Neuronal stem cell (in vitro differentiated cells): ENCODE results near the gene SYT13.
A peak's percentile ranks its signal among the peaks of the same experiment; 100 is the strongest.

ENCODE experiments used
- DNase-seq: peaks from one replicate; pipeline ENCODE4 v3.0.0-alpha.2; 2013; ENCODE audit warnings: low spot score
- H2AFZ ChIP-seq: one replicate; pipeline ENCODE4 v1.6.1; 2013; ENCODE audit warnings: mild to moderate bottlenecking, low read length, inconsistent platforms
- H2AK5ac ChIP-seq: 2 replicates; pipeline ENCODE4 v1.6.1; 2013; ENCODE audit warnings: low read depth, mild to moderate bottlenecking, inconsistent platforms, low read length, moderate library complexity, mixed read lengths
- H2BK120ac ChIP-seq: 2 replicates; pipeline ENCODE4 v1.6.1; 2013; ENCODE audit warnings: low read depth, mild to moderate bottlenecking, inconsistent platforms, low read length, moderate library complexity, mixed read lengths
- H2BK12ac ChIP-seq: one replicate; pipeline ENCODE4 v1.6.1; 2013; ENCODE audit warnings: low read length, inconsistent platforms
- H2BK15ac ChIP-seq: 2 replicates; pipeline ENCODE4 v1.6.1; 2013; ENCODE audit warnings: mild to moderate bottlenecking, low read length, inconsistent platforms, mixed read lengths
- H2BK5ac ChIP-seq: one replicate; pipeline ENCODE4 v1.6.1; 2013; ENCODE audit warnings: inconsistent platforms, mild to moderate bottlenecking, low read length, moderate library complexity
- H3K14ac ChIP-seq: one replicate; pipeline ENCODE4 v1.6.1; 2013; ENCODE audit warnings: low read length, inconsistent platforms
- H3K18ac ChIP-seq: 2 replicates; pipeline ENCODE4 v1.6.1; 2013; ENCODE audit warnings: low read length, inconsistent platforms
- H3K23ac ChIP-seq: 2 replicates; pipeline ENCODE4 v1.6.1; 2013; ENCODE audit warnings: low read depth, mild to moderate bottlenecking, mixed read lengths, low read length, inconsistent platforms; ENCODE audit not compliant: poor library complexity
- H3K27ac ChIP-seq: replicated peaks from 3 replicates; pipeline ENCODE4 v1.5.1; 2013; ENCODE audit warnings: low read length, inconsistent platforms
- H3K27me3 ChIP-seq, 3 experiments: 2 replicates each; pipeline ENCODE4 v1.6.1; 2013; ENCODE audit warnings: low read length in 3 of 3, mild to moderate bottlenecking in 2 of 3, inconsistent platforms in 1 of 3, low read depth in 1 of 3, mixed read lengths in 1 of 3, moderate library complexity in 1 of 3; ENCODE audit not compliant: control insufficient read depth in 3 of 3, insufficient read depth in 3 of 3
- H3K36me3 ChIP-seq, 2 donors: replicated peaks in 1 of 2; 2 replicates each; pipeline ENCODE4 v1.6.1; 2013; ENCODE audit warnings: low read length in 2 of 2; ENCODE audit not compliant: control insufficient read depth in 2 of 2, insufficient read depth in 2 of 2
- H3K4ac ChIP-seq: 2 replicates; pipeline ENCODE4 v1.6.1; 2013; ENCODE audit warnings: inconsistent platforms, mild to moderate bottlenecking, low read length, moderate library complexity
- H3K4me1 ChIP-seq, 2 donors: 1 replicate in 1 of 2; 2 replicates in 1 of 2; pipeline ENCODE4 v1.6.1; 2013; ENCODE audit warnings: low read length in 2 of 2, low read depth in 1 of 2; ENCODE audit not compliant: control insufficient read depth in 2 of 2, insufficient read depth in 1 of 2
- H3K4me2 ChIP-seq: one replicate; pipeline ENCODE4 v1.6.1; 2013; ENCODE audit warnings: mild to moderate bottlenecking, low read length, inconsistent platforms; ENCODE audit not compliant: insufficient read depth, poor library complexity, severe bottlenecking
- H3K4me3 ChIP-seq, 2 donors: 2 replicates each; pipeline ENCODE4 v1.5.1; 2013; ENCODE audit warnings: low read length in 2 of 2, mild to moderate bottlenecking in 2 of 2, inconsistent platforms in 1 of 2, moderate library complexity in 1 of 2
- H3K79me1 ChIP-seq: one replicate; pipeline ENCODE4 v1.6.1; 2013; ENCODE audit warnings: low read depth, mild to moderate bottlenecking, inconsistent platforms, low read length, moderate library complexity
- H3K9ac ChIP-seq: one replicate; pipeline ENCODE4 v1.6.1; 2013; ENCODE audit warnings: mild to moderate bottlenecking, low read depth, low read length, inconsistent platforms; ENCODE audit not compliant: poor library complexity
- H3K9me3 ChIP-seq, 2 donors: replicated peaks in 1 of 2; 2 replicates each; pipeline versions ENCODE3 to v1.6.1; 2013; ENCODE audit warnings: low read length in 2 of 2, mild to moderate bottlenecking in 2 of 2, inconsistent platforms in 1 of 2, low read depth in 1 of 2, mixed read lengths in 1 of 2, moderate library complexity in 1 of 2; ENCODE audit not compliant: control insufficient read depth in 2 of 2, insufficient read depth in 1 of 2
- H4K8ac ChIP-seq: one replicate; pipeline ENCODE4 v1.6.1; 2013; ENCODE audit warnings: low read depth, mild to moderate bottlenecking, inconsistent platforms, low read length, moderate library complexity
- H4K91ac ChIP-seq: one replicate; pipeline ENCODE4 v1.6.1; 2013; ENCODE audit warnings: low read length, low read depth, mild to moderate bottlenecking, inconsistent platforms; ENCODE audit not compliant: poor library complexity
- WGBS, 2 donors: extraction: QIAGEN DNeasy Blood & Tissue Kit; methylation state at CpG; one replicate each; pipeline ENCODE4 v1.1.7; 2013; ENCODE audit warnings: missing lambda C conversion rate in 2 of 2, mixed read lengths in 1 of 2; ENCODE audit not compliant: insufficient read length in 2 of 2, insufficient replicate concordance in 1 of 2; ENCODE audit errors: extremely low coverage in 2 of 2; 5-methylcytosine and 5-hydroxymethylcytosine counted together

SYT13 gene

GRCh38 chr11:45333001-45333971, 47.1 kb upstream of the SYT13 start:
- no peak overlapping the region for H2BK15ac ChIP-seq

GRCh38 chr11:45332276-45332934, 46.3 kb upstream of the SYT13 start:
- H3K79me1 ChIP-seq = no peaks in the 10 kb centered on the region
- no peak overlapping the region for H2BK5ac ChIP-seq
- H3K27me3 ChIP-seq = peaks cover 0 to 7% (median 0%) of the 10 kb centered on the region in 3 experiments
- H3K4me1 ChIP-seq = no peaks in the 10 kb centered on the region
- no peak overlapping the region for H4K8ac ChIP-seq
- H2BK12ac ChIP-seq = no peak overlapping the region
- H3K23ac ChIP-seq = no peak overlapping the region
- no peak overlapping the region for H2AFZ ChIP-seq
- no peak overlapping the region for H3K9ac ChIP-seq
- no peak overlapping the region for H3K27ac ChIP-seq
- DNase-seq = peak; percentile 51
- no peak overlapping the region for H3K4me2 ChIP-seq
- H3K4ac ChIP-seq = no peak overlapping the region
- no peak overlapping the region for H2BK120ac ChIP-seq
- no peak overlapping the region for H3K4me3 ChIP-seq
- no CpG with 5 or more reads among the region's 13 CpGs for WGBS, 2 donors
- H3K18ac ChIP-seq = peak overlapping the region; percentile 76
- H2BK15ac ChIP-seq = no peak overlapping the region
- H3K9me3 ChIP-seq = no peaks in the 10 kb centered on the region
- H3K14ac ChIP-seq = no peak overlapping the region
- H3K36me3 ChIP-seq = no peaks in the 10 kb centered on the region
- no peak overlapping the region for H2AK5ac ChIP-seq
- no peak overlapping the region for H4K91ac ChIP-seq

More at GRCh38 chr11:45333001-45333971, 47.1 kb upstream of the SYT13 start:
- WGBS, 2 donors = no CpG with 5 or more reads among the region's 19 CpGs
- peak overlapping the region; percentile 16 for H2AFZ ChIP-seq
- no peak overlapping the region for H2AK5ac ChIP-seq
- no peaks in the 10 kb centered on the region for H3K36me3 ChIP-seq
- no peak overlapping the region for H2BK12ac ChIP-seq
- no peaks in the 10 kb centered on the region for H3K79me1 ChIP-seq
- no peaks in the 10 kb centered on the region for H3K9me3 ChIP-seq
- DNase-seq = no peak
- H4K91ac ChIP-seq = no peak overlapping the region
- no peaks in the 10 kb centered on the region for H3K4me1 ChIP-seq
- H3K4me2 ChIP-seq = no peak overlapping the region
- H3K18ac ChIP-seq = no peak overlapping the region
- no peak overlapping the region for H3K4me3 ChIP-seq
- no peak overlapping the region for H2BK5ac ChIP-seq
- no peak overlapping the region for H2BK120ac ChIP-seq
- H3K27ac ChIP-seq = no peak overlapping the region
- H3K9ac ChIP-seq = no peak overlapping the region
- no peak overlapping the region for H3K14ac ChIP-seq
- H3K4ac ChIP-seq = no peak overlapping the region
- H4K8ac ChIP-seq = no peak overlapping the region
- peaks cover 0 to 7% (median 0%) of the 10 kb centered on the region in 3 experiments for H3K27me3 ChIP-seq
- H3K23ac ChIP-seq = no peak overlapping the region

GRCh38 chr11:45331839-45332238, 45.7 kb upstream of the SYT13 start:
- DNase-seq = no peak
- WGBS, 2 donors = no CpG with 5 or more reads among the region's 4 CpGs
- Histone ChIP-seq H3K27ac (no peak overlapping the region), H3K4me3 (no peak overlapping the region), H2BK15ac (no peak overlapping the region), H3K4me1 (no peaks in the 10 kb centered on the region), H3K9ac (no peak overlapping the region), H3K27me3 (peaks cover 0 to 7% (median 0%) of the 10 kb centered on the region in 3 experiments), H2AFZ (no peak overlapping the region), H2BK5ac (no peak overlapping the region), H2AK5ac (no peak overlapping the region), H4K91ac (no peak overlapping the region), H3K79me1 (no peaks in the 10 kb centered on the region), H2BK12ac (no peak overlapping the region), H3K14ac (no peak overlapping the region), H2BK120ac (no peak overlapping the region), H3K4ac (no peak overlapping the region), H3K4me2 (no peak overlapping the region), H3K9me3 (no peaks in the 10 kb centered on the region), H3K23ac (no peak overlapping the region), H3K36me3 (no peaks in the 10 kb centered on the region), H4K8ac (no peak overlapping the region), H3K18ac (peak overlapping the region; percentile 76)

GRCh38 chr11:45328726-45329125, 42.6 kb upstream of the SYT13 start:
- H3K4me3 ChIP-seq = no peak overlapping the region
- no peak overlapping the region for H3K27ac ChIP-seq
- H3K14ac ChIP-seq = no peak overlapping the region
- H4K8ac ChIP-seq = no peak overlapping the region
- H4K91ac ChIP-seq = no peak overlapping the region
- H3K4me2 ChIP-seq = no peak overlapping the region
- H3K4ac ChIP-seq = no peak overlapping the region
- H3K4me1 ChIP-seq = no peaks in the 10 kb centered on the region
- no peaks in the 10 kb centered on the region for H3K36me3 ChIP-seq
- H2AFZ ChIP-seq = no peak overlapping the region
- no peak overlapping the region for H3K9ac ChIP-seq
- no peaks in the 10 kb centered on the region for H3K79me1 ChIP-seq
- no peaks in the 10 kb centered on the region for H3K9me3 ChIP-seq
- H2BK5ac ChIP-seq = no peak overlapping the region
- no CpG with 5 or more reads among the region's 3 CpGs for WGBS, 2 donors
- H2BK120ac ChIP-seq = no peak overlapping the region
- H3K18ac ChIP-seq = no peak overlapping the region
- no peak overlapping the region for H2BK12ac ChIP-seq
- no peak overlapping the region for H2BK15ac ChIP-seq
- peaks cover 0 to 9% (median 0%) of the 10 kb centered on the region in 3 experiments for H3K27me3 ChIP-seq
- DNase-seq = no peak
- no peak overlapping the region for H2AK5ac ChIP-seq
- no peak overlapping the region for H3K23ac ChIP-seq
